ENCODE results near the gene DAZ3.
"Not testable (repeated sequence)": the region's sequence is repeated elsewhere in the genome, so short reads cannot be mapped to it uniquely, and the experiment has no call there.

DAZ3 gene, protein sequence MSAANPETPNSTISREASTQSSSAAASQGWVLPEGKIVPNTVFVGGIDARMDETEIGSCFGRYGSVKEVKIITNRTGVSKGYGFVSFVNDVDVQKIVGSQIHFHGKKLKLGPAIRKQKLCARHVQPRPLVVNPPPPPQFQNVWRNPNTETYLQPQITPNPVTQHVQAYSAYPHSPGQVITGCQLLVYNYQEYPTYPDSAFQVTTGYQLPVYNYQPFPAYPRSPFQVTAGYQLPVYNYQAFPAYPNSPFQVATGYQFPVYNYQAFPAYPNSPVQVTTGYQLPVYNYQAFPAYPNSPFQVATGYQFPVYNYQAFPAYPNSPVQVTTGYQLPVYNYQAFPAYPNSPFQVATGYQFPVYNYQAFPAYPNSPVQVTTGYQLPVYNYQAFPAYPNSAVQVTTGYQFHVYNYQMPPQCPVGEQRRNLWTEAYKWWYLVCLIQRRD

DNA sequence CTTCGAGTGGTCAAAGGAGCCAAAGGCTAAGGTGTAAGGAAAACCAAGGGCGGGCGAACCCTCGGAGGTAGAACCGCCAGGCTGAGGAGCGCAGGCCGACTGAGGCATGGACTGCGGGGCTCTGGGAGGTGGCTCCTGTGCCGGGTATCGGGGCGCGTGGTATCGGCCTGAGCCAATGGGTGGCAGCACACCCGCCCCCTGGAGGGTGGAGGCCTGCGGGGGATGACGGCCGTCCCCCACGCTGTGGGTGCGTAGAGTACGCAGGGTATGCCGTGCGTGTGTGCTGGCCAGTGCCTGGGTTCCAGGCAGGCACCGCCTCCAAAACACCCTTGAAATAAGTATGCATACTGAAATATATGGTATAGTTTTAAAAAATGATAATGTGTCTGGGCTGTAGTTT is at the start of gene DAZ3:
DAZ3 (minus strand) TSS at position 101 of the 400 bp plus-strand sequence. CDS start 208 bp downstream, outside the sequence.
- DNase-seq (ENCODE audit: low read depth): not testable (repeated sequence)

DNA sequence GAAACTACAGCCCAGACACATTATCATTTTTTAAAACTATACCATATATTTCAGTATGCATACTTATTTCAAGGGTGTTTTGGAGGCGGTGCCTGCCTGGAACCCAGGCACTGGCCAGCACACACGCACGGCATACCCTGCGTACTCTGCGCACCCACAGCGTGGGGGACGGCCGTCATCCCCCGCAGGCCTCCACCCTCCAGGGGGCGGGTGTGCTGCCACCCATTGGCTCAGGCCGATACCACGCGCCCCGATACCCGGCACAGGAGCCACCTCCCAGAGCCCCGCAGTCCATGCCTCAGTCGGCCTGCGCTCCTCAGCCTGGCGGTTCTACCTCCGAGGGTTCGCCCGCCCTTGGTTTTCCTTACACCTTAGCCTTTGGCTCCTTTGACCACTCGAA is 20.4 kb upstream of the DAZ3 start, which contains the start of gene DAZ4:
DAZ4 (plus strand) TSS at position 301 of the 400 bp plus-strand sequence. CDS start 208 bp downstream, outside the sequence.
- not testable (repeated sequence) for DNase-seq (ENCODE audit: low read depth)

DNA sequence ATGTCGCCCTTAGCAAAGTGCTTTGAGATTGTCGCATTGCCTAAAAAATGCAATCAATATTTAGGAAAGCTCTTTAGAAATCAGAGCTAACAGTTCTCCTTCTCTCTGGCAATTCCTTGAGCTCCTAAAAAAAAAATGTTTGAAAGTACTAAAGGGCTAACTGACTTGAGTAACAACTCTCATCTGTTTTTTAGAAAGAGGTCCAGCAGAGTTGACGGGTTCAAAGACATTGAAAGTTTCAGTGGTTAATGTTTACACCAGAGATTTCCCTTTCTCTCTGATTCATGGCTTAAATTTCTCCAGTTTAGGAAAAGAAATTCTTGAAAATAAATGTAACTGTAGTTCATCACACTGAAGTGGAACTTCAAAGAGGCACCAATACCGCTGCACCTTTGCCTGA is 11.9 kb upstream of the DAZ3 start:
- not testable (repeated sequence) for DNase-seq (ENCODE audit: low read depth)

DNA sequence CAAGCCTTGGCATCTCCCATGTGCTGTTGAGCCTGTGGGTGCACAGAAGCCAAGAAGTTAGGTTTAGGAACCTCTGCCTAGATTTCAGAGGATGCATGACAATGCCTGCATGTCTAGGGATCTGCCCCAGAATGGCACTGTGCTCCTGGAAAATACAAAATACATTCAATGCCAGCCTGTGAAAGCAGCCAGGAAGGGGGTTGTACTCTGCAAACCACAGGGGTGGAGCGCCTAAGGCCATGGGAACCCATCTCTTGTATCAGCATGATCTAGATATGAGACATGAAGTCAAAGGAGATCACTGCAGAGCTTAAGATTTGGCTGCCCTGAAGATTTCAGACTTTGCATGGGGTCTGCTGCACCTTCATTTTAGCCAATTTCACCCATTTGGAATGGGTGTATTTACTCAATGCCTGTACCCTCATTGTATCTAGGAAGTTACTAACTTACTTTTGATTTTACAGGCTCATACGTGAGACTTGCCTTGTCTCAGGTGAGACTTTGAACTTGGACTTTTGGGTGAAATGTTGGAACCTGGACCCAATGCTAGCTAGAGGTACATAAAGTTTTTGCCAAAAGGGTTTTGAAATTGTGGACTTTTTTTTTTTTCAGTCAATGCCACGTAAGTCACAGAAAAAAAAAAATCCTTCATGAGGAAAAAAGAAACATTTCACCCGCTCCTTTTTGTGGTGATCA is 11.1 kb upstream of the DAZ3 start:
- DNase-seq (ENCODE audit: low read depth): not testable (repeated sequence)

DNA sequence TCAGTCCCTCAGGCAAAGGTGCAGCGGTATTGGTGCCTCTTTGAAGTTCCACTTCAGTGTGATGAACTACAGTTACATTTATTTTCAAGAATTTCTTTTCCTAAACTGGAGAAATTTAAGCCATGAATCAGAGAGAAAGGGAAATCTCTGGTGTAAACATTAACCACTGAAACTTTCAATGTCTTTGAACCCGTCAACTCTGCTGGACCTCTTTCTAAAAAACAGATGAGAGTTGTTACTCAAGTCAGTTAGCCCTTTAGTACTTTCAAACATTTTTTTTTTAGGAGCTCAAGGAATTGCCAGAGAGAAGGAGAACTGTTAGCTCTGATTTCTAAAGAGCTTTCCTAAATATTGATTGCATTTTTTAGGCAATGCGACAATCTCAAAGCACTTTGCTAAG is 8.6 kb upstream of the DAZ3 start:
- not testable (repeated sequence) for DNase-seq (ENCODE audit: low read depth)

Data from activated T-cell treated with anti-CD3 and anti-CD28 coated beads for 1 hour (primary cell).